ENCODE results near the gene LAMA5.

- TF ChIP-seq CTCF (IDR thresholded peaks at IDR 0.05; ENCODE audit: poor library complexity) (no peak), EZH2 (IDR thresholded peaks at IDR 0.05; ENCODE audit: borderline replicate concordance) (no peak), EZH2phosphoT487 (IDR thresholded peaks at IDR 0.05; ENCODE audit: low read depth, severe bottlenecking, unreplicated experiment) (no peak)
Measured at GRCh38 chr20:62334881-62335280, 32.2 kb downstream of the LAMA5 start.
